Osteoblast (primary cell): Measurements from ENCODE around the gene ATG4D. TPM values are rescaled to one million over a fixed set of nuclear protein-coding genes. Genes with fewer than 3 reads are reported as not detected.
A peak's percentile ranks its signal among the peaks of the same experiment; 100 is the strongest.
"Not testable (repeated sequence)": the region's sequence is repeated elsewhere in the genome, so short reads cannot be mapped to it uniquely, and the experiment has no call there.

Experiments
- DNase-seq: peaks from one replicate; pipeline ENCODE4 v3.0.0; 2011; ENCODE audit warnings: low spot score, mixed read lengths; ENCODE audit not compliant: insufficient read length; ENCODE audit errors: missing footprints
- H2AFZ ChIP-seq: 2 replicates; pipeline ENCODE4 v1.6.0; 2011; ENCODE audit warnings: mild to moderate bottlenecking, low read length
- H3K27ac ChIP-seq: 2 replicates; pipeline ENCODE4 v1.5.1; 2011; ENCODE audit warnings: mild to moderate bottlenecking, low read depth, low read length, moderate library complexity
- H3K27me3 ChIP-seq: 2 replicates; pipeline ENCODE4 v1.6.0; 2012; ENCODE audit warnings: mild to moderate bottlenecking, control low read depth, inconsistent platforms, low read length, moderate library complexity; ENCODE audit not compliant: insufficient read depth
- H3K36me3 ChIP-seq: 2 replicates; pipeline ENCODE4 v1.5.1; 2011; ENCODE audit warnings: mild to moderate bottlenecking, low read length, control low read depth, moderate library complexity; ENCODE audit not compliant: insufficient read depth
- H3K4me1 ChIP-seq: 2 replicates; pipeline ENCODE4 v1.5.1; 2011; ENCODE audit warnings: mild to moderate bottlenecking, low read length, control low read depth, moderate library complexity; ENCODE audit not compliant: insufficient read depth
- H3K4me2 ChIP-seq: 2 replicates; pipeline ENCODE4 v1.6.0; 2011; ENCODE audit warnings: mild to moderate bottlenecking, low read length; ENCODE audit not compliant: insufficient read depth
- H3K4me3 ChIP-seq: fragments of 200-600 bp; sonication (generic); 3 replicates; pipeline ENCODE4 v1.5.1; 2012; ENCODE audit warnings: mild to moderate bottlenecking, low read length, inconsistent platforms; ENCODE audit not compliant: insufficient read depth
- H3K79me2 ChIP-seq: 2 replicates; pipeline ENCODE4 v1.6.0; 2012; ENCODE audit warnings: mild to moderate bottlenecking, low read length, control low read depth, inconsistent platforms; ENCODE audit not compliant: insufficient read depth
- H3K9me3 ChIP-seq: 2 replicates; pipeline ENCODE4 v1.5.1; 2011; ENCODE audit warnings: low read depth, low read length, control low read depth
- H4K20me1 ChIP-seq: 2 replicates; pipeline ENCODE4 v1.6.0; 2012; ENCODE audit warnings: mild to moderate bottlenecking, low read length, control low read depth; ENCODE audit not compliant: insufficient read depth
- CTCF ChIP-seq: IDR thresholded peaks from 2 replicates; pipeline ENCODE4 v1.5.1; 2011; ENCODE audit warnings: mild to moderate bottlenecking, low read depth, low read length, moderate library complexity; ENCODE audit errors: extremely low read depth
- total RNA-seq: library from RNA; depleted of rRNA; stranded (reverse); fragments of >200 nt; gene quantifications from 2 replicates; pipeline ENCODE4 v1.2.3, GENCODE V29; 2012

ATG4D gene
- total RNA-seq, 1 donor = 11.6 TPM

GRCh38 chr19:10548746-10549276 lies 5.1 kb downstream of the ATG4D start:
- H3K4me3 ChIP-seq = no peak overlapping the region

DNA sequence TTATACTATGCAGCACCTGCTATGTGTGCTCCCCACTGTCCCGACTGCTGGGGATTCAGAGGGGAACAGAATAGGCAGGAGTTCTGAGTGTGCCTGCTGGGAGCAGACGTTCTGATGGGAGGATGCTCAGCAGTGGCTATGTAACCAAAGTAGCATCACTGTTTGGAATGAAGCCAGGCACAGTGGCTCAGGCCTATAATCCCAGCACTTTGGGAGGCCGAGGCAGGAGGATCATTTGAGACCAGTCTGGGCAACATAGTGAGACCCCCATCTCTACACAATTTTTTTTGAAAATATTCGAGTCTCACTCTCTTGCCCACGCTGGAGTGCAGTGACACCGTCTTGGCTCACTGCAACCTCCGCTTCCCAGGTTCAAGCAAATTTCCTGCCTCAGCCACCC lies 6.0 kb downstream of the ATG4D start:
- H3K27ac ChIP-seq = no peak overlapping the region
- H3K4me1 ChIP-seq = peaks cover 4% of the 10 kb centered on the region
- no peak for TF ChIP-seq CTCF
- peak; percentile 74 for DNase-seq
- H3K36me3 ChIP-seq = peaks cover 32% of the 10 kb centered on the region
- no peak overlapping the region for H3K4me2 ChIP-seq
- H3K79me2 ChIP-seq = peaks cover 14% of the 10 kb centered on the region
- H3K27me3 ChIP-seq = no peaks in the 10 kb centered on the region
- H3K4me3 ChIP-seq = no peak overlapping the region
- no peaks in the 10 kb centered on the region for H3K9me3 ChIP-seq
- no peak overlapping the region for H2AFZ ChIP-seq
- no peaks in the 10 kb centered on the region for H4K20me1 ChIP-seq

More at GRCh38 chr19:10548746-10549276, 5.1 kb downstream of the ATG4D start:
- peaks cover 23% of the 10 kb centered on the region for H3K79me2 ChIP-seq
- H3K27ac ChIP-seq = no peak overlapping the region
- peaks cover 25% of the 10 kb centered on the region for H3K36me3 ChIP-seq
- no peak for DNase-seq
- peaks cover 4% of the 10 kb centered on the region for H4K20me1 ChIP-seq
- H3K9me3 ChIP-seq = no peaks in the 10 kb centered on the region
- H3K27me3 ChIP-seq = no peaks in the 10 kb centered on the region
- no peak overlapping the region for H2AFZ ChIP-seq
- H3K4me1 ChIP-seq = peaks cover 8% of the 10 kb centered on the region
- no peak overlapping the region for H3K4me2 ChIP-seq
- no peak for TF ChIP-seq CTCF

- Histone ChIP-seq H3K4me2 (no peak overlapping the region), H3K36me3 (peaks cover 32% of the 10 kb centered on the region), H4K20me1 (peaks cover under 1% of the 10 kb centered on the region), H3K9me3 (no peaks in the 10 kb centered on the region), H3K79me2 (peaks cover 10% of the 10 kb centered on the region), H3K27ac (no peak overlapping the region), H2AFZ (no peak overlapping the region), H3K4me1 (no peaks in the 10 kb centered on the region), H3K27me3 (no peaks in the 10 kb centered on the region), H3K4me3 (no peak overlapping the region)
- DNase-seq = peak; percentile 66
- no peak for TF ChIP-seq CTCF
These were observed 6.6 kb downstream of the ATG4D start for GRCh38 chr19:10550336-10550735.

- H2AFZ ChIP-seq, H3K4me3 ChIP-seq, DNase-seq, H3K27me3 ChIP-seq, H3K79me2 ChIP-seq, H3K4me1 ChIP-seq, H3K4me2 ChIP-seq, H4K20me1 ChIP-seq, H3K9me3 ChIP-seq, H3K27ac ChIP-seq: not testable (repeated sequence)
- peaks cover 32% of the 10 kb centered on the region for H3K36me3 ChIP-seq
These were observed 7.3 kb downstream of the ATG4D start for GRCh38 chr19:10551006-10551405.
